ENCODE measurements around the gene COPS3.

The COPS3 gene

DNA sequence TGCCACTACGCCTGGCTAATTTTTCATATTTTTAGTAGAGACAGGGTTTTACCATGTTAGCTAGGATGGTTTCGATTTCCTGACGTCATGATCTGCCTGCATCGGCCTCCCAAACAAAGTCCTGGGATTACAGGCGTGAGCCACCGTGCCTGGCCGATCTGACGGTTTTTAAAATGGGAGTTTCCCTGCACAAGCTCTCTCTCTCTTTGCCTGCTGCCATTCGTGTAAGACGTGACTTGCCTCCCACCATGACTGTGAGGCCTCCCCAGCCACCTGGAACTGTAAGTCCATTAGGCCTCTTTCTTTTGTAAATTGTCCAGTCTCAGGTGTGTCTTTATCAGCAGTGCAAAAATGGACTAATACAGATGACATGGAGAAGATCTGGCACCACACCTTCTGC is 39.4 kb downstream of the COPS3 start:
- no peak for DNase-seq (ENCODE audit: low read depth)

DNA sequence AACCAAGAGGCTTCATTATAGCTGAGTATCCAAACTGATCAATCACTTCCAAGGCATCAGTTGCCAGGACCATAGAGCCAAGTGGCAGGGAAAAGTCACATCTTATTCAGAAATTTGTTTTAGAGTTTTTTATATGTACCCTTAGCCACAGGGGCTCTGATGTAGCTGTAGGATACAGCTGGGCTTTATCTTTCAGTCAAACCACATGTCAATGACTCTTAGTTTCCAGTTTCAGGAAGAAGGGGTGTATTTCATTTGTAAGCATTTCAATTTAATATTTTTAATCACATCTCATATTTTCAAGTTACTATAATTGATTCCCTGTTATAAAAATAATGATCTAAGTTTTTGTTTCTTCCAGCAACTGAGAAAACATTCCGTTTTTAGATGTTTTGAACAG is 41.2 kb downstream of the COPS3 start:
- no peak for DNase-seq (ENCODE audit: low read depth)

DNA sequence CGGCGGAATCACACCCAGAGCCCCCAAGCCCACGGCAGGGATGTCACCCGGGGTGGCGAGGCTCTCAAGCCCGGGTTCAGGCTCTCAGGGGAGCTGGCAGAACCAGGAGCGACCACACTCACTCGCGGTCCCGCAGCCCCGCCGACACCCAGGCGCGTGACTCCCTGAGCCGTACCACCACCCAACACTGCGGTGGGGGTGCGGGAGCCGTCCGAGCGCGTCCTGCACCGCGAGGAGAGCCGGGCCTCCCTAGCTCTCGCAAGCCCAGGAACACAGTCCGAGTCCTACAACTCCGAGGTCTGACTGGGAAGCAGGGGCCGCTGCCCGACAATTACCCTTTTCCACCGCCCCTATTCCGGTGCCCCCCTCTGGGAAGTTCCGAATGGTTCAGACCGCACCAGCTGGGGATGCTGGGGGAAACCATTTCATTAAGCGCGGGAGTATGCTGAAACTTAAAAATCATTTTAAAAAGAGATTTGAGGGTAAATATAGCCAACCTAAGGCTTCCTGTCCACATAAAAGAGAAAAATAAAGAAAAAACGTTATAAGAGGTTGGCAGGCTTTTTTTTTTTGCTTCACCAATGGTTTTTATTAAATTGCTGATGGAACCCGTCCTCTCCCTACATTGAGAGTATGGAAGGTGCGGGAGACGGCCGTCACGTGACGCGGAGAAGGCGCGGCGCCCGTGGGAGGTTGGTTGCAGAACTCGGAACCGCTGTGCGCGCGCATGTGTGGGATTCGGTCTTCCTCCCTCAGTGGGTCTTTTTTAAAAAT is 43.8 kb downstream of the COPS3 start, which contains the start of gene FLCN:
TSS of gene FLCN (minus strand) at position 143 of the 774 bp plus-strand sequence. CDS start 9,031 bp downstream, outside the sequence.
- DNase-seq (ENCODE audit: low read depth): peak; percentile 87

DNA sequence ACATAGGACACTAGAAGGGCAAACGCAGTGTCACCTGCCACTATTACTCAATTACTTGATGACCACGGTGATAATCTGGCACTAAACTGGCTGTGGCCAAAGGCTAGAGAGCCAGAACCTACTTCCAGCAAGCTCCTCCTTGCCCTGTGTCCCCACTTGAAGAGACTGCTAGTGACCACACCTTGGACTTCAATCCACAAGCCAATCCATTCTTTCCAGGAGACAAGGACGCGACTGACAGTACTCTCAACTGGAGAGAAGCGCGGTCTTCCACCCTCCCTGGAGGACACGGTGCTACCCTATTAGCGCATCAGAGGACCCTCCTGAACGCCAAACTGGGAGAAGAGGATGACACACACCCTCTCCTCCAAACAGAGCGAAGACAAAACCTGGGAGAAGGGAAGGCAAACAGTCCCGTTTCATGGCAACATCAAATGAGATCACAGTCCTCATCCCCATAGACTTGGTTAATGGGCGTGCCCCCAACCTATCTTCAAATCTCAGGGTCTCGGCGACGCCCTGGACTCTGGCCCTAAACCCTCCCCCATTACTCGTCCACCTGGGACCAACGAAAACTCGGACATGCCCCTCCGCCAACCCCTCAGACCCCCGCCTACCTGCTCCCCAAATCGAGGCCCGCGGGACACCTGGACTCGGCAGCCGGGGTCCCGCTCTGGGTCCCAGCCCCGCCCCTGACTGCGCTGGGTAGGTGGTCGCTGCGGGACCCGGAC is 44.6 kb downstream of the COPS3 start:
- DNase-seq (ENCODE audit: low read depth): peak; percentile 49

DNA sequence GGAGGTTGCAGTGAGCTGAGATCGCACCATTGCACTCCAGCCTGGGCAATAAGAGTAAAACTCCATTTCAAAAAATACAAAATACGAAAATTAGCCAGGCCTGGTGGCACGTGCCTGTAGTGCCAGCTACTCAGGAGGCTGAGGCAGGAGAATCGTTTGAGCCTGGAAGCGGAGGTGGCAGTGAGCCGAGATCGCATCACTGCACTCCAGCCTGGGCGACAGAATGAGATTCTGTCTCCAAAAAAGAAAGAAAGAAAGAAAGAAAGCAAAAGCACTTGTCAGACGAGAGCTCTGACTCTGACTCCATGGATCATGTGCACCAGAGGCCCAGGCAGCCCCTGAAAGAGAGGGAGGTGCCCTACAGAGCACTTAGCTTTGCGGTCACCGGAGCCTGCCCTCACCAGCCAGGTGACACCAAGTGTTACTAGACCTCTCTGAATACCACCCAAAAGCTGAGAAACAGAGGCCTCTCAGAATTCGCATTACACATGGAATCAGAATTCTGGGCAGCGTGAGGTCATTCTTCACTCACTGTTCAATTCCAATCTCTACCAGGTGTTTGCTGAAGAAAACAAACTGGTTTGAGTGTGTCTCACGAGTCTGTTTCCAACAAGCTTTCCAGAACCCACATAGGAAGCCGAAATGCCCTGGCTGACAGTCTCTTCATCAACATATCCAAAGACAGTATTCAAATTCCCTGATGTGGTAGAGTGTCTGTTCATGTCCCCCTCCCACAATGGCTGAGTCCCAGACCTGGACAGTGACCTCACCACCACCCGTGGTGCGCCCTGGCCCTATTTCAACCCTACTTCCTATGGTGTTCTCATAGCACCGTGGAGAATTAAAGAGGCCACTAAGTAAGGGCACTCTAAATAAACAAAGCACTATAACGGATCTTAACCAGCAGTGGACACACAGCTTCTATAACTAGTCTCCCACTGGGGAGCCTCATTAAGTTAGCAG is 45.6 kb downstream of the COPS3 start:
- DNase-seq (ENCODE audit: low read depth): peak; percentile 58

DNA sequence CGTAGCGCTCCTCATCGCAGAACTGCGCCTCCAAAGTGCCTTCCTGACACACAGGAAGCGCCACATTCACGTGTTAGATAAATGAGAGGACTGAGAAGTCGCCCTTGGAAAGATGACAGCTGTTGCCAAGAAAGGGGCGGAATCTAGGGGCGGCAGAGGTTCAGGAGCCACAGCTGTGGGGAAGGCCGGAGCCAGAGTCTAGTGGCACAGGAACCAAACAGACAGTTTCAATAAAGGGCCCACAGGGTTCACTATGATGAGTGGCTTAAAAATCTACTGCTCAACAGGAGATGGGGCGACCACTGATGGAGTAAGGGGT is 48.8 kb downstream of the COPS3 start:
- no peak for DNase-seq (ENCODE audit: low read depth)

DNA sequence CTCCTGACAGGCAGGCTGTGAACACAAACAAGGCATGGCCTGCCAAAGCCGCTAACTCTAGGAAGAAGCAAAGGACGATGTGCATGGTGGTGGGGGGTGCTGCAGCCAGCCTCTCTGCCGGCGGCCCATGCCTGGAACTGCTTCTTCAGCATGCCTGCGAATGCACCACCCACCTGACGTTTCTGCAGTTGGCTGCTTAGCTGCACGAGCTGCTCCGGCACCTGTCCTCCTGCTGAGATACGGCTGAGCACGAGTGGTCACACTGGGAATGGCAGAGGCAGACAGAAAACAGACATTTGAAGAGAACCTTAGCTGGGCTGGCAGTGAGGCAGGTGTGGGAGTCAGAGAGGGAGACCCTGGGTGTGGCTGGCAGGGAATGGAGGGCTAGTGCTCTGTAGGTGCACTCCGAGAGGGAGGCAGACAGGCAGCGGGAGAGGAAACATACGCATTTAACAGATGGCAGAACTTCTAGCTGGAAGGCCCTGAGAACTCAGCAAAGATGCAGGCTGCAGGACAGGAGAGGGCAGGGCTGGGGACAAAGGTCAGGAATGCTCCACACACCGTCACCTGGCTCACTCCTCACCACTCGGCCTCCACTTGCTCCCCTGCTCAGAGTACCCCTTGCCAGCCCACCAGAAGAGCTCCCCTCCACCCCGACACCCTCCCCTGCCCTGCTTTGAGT is 49.3 kb downstream of the COPS3 start:
- DNase-seq (ENCODE audit: low read depth): no peak

DNA sequence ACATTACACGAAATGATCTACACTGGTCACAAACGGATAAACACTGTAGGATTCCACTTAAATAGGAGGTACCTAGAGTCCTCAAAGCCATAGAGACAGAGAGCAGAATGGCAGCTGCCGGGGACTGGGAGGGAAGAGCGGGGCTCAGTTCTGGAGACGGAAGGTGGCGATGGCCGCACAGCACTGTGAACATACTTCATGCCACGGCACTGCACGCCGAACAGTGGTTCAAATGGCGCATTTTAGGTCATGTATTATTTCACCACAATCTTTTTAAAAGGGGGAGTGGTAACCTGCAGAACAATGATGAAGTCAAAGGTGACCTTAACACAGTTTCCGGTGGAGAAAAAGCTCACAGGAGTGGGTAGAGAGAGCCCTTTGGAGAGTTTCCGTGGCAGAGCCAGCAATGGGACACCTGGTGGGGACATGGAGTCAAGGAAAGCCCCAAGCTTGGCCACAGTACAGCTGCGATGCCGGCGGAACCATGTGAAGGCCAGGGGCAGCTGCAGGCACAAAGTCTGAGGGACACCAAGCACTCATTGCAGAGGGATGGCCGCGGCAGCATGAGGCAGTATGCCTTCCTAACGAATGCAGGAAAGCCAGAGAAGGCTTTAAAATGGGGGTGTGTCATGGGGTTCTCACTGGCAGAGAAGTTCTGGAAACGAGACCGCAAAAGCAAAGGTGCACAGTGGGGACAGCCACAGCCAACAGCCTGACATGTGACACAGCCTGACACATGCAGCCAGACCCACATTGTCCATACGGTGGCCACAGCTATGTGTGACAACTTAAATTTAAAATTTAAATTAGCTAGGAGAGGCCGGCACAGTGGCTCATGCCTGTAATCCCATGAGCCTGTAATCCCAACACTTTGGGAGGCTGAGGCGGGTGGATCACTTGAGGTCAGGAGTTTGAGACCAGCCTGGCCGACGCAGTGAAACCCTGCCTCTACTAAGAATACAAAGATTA is 51.3 kb downstream of the COPS3 start:
- DNase-seq (ENCODE audit: low read depth): no peak

DNA sequence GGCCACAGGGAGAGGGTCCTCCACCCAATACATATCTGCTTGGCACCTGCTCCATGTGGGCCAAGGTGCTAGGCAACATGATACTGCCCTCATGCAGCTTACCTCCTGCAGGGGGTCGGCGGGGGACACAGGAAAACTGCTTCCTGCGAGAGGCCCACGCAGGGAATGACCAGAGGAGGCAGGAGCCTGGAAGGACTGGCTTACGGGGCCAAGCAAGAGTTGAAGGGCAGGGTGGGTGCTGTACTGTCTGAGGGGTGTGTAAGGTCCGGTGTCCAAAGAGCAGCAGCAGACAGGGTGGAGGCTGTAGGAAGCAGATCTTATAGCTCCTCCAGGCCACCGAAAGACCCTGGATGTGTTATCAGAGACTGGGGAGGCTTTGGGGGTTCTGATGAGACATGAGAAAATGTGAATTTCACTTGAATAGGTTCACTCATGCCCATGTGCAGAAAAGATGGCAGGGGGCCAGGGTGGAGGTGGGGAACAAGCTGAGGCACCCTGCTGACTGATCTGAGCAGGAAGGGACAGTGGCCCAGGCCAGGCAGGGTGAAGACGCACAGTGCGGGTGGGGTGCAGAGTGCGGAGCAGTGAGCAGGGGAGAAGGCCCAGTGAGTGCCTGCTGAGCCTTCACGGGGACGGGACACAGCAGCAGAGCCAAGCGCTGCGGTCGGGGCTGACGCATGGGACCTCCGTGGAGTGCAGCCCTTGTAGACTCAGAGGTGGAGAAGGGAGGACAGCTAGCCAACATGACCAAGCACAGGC is 52.3 kb downstream of the COPS3 start:
- no peak for DNase-seq (ENCODE audit: low read depth)

DNA sequence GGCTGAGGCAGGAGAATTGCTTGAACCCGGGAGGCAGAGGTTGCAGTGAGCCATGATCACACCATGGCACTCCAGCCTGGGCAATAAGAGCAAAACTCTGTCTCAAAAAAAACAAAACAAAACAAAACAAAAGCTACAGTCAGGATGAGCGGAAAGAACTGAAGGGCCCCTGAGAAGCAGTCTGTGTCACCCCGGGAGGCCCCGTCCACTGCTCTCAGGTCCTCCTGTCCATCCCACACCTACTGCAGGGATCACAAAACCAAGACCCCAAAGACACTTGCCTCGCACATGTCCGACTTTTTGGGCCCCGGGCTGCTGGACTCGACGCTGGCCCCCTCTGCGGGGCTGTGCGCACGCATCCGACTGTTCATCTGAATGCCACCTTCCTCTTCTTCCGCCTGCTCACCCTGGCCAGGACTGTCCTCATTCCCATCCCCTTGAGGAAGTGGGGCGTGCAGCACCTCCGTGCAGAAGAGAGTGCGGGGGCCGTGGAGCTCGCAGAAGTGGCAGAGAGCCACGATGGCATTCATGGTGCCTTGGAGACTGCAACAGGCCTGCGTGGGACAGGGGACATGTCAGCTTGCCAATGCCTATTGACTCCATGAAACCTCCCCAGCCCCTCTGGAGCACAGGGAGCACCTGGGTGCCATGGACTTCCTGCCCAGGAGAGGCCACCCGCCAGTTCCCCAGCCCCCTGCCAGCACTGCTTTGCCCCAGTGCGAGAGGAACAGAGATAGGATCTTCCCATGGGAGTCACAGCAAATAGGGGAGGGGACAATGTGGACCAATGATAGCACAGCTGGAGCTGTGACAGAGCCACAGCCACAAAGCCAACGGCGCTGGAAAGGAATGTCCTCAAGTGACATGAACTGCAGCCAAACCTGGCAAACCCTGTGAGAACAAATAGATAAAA is 53.2 kb downstream of the COPS3 start:
- no peak for DNase-seq (ENCODE audit: low read depth)

DNA sequence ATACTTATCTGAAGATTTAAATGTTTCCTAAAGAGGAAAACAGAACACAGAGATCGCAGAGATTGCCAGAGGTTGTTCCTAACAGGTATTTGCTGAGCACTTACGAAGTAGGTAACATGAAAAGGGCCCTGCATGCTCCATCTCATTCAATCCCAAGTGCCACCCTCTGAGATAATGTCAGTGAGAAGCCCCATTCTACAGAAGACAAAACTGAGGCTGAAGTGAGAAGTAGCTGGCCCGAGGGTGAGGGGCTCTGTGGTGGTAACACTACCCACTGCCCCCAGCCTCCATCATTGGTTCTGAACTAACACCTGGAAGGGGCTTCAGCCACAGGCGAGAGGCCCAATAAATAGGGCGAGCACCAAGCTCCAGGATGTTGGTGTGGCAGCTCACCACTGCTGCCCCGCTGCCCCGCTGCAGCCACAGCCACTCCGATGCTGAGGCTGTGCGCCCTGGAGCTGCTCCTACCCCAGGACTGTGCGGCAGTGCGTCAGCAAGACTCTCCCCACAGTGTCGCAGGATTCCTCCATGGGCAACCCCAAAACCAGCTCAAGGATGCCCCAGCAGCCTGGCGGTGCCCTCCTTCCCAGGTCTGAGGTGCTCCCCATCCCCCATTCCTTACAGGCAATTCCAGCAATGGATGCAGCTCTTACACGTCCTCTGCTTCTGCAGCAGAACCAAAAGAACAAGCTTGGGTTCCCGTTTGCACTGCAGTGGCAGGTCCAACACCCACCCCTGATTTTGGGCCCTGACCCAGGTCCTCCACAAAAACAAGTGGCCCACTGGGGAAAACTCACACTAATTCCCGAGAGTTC is 54.4 kb downstream of the COPS3 start:
- DNase-seq (ENCODE audit: low read depth): no peak

DNA sequence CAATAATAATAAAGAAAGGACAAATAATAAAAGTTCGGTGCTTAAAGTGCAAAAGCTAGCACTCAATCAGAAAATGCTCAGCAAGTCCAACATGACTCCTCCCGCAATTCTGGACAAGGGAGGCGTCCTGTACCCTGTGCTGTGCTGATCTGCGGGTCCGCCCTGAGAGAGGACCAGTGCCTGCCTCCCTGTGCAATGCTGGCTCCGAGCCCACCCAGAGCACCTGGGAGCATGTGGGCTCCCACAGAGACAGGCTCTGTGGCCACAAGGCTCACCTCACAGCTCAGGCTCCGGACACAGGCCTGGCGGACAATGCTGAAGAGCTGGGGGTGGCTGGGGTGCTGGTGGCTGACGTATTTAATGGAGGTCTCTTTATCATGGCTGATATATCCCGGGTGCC is 55.1 kb downstream of the COPS3 start:
- no peak for DNase-seq (ENCODE audit: low read depth)

DNA sequence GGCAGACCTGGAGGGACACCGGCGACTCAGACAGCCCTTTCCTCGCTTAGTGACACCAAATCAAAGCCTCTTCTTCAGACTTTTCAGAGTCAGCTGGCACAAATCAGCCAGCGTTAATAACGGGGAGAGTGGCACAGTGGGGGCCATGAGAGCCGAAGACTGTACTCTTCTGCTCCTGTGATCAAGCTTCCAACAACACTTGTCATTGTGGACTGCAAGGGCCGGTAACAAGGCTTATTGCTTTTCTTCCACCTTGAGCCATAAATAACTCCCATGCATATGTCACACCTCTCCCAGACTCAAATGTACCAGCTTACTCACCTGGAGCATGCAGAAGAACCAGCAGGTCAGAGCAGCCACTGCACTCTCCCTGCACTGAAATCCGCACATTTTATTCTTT is 56.9 kb downstream of the COPS3 start:
- DNase-seq (ENCODE audit: low read depth): no peak

DNA sequence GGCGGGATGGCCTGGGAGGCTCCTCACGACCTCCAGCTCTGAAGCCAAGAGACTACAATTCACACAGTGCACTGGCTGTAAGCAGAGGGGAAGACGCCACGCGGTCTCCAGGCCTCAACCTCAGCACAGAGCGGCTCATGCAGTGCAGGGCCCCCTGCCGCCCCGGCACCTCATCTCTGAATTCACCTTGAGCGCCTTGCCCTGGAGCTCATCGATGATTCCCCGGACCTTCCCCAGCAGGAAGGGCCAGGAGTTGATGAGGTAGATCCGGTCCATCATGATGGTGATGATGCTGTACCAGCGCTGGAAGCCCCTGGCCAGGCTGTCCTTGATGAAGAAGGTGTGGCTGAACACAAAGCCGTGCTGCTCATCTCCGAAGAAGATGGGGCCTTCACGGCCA is 57.3 kb downstream of the COPS3 start:
- no peak for DNase-seq (ENCODE audit: low read depth)

DNA sequence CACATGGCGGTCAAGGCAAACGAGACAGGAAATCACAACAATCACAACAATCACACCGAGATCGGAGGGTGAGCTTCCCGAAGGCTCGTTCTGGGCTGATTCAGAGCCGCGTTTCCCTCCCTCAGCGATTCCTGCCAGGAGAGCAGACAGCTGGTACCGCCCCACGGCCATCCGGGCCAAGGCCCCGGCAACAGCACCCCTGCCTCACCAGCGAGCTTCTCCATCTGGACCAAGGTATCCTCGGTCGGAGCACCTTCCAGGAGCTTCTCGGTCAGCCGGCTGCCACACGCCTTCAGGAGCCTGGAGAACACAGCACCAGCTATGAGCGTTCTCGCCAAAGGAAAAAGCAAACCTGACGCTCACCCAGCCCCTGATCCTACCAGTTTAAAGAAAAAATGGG is 59.7 kb downstream of the COPS3 start:
- DNase-seq (ENCODE audit: low read depth): no peak

DNA sequence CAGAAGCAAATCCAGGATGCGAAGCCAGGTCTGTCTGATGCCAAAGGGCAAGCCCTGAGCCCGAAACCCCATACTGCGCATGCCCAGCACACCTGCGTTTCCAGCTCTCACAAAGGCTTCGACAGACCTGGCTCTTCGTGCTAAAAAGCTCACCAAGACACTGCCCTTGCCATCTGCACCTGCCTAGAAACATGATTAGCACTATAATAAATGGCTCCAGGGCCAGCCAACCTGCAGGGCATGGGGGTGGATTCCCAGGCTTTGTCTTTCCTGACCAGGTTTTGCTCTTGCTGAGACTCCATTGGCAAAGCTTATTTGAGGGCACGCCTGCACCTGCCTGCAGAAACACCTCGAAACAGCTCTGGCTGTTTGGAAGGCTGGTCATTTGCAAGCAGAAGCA is 60.5 kb downstream of the COPS3 start:
- DNase-seq (ENCODE audit: low read depth): no peak

DNA sequence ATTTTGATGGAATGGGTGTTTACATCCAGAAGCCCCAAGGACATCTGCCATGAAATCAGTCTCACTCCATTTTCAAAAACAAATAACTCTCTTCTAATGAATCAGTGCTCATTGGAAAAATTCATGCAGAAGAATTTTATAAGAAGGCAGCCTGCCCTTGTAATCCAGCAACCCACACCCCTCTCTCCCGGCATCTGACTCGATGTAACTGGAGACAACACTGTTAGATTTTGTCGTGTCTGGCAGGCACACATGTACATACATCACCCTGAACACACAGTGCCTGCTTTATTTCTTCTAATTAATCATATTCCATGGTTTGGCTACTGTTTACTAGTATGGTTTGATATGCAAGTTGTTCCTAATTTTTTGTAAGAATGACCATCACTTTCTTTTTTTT is 63.1 kb downstream of the COPS3 start:
- no peak for DNase-seq (ENCODE audit: low read depth)

DNA sequence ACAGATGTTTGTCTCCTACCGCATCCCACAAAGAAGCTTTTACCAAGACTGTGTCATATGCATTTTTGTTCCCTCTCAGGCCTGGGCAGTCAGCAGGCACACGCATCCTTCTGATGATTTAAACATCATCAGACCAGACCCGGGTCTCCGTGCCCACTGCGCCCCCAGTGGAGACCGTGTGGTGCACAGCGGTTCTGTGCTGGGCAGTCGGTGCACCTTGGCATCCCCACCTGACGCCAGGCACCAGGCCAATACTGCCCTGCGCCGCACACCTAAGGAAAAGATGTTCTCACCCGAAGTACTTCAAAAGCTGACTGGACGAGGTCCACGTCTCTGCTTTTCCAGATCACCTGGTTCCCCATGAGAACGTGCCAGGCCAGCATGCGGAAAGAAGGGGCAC is 64.3 kb downstream of the COPS3 start:
- DNase-seq (ENCODE audit: low read depth): no peak

All from EH (cell line).